GM12872 (cell line): ENCODE measurements around the gene CNTLN.

Experiments used
- TF ChIP-seq, protein P1 (sequence below): IDR thresholded peaks from 3 replicates; pipeline ENCODE4 v1.5.1; 2011; ENCODE audit warnings: low read depth, mild to moderate bottlenecking, low read length, moderate library complexity; ENCODE audit not compliant: insufficient read depth

The CNTLN gene

DNA sequence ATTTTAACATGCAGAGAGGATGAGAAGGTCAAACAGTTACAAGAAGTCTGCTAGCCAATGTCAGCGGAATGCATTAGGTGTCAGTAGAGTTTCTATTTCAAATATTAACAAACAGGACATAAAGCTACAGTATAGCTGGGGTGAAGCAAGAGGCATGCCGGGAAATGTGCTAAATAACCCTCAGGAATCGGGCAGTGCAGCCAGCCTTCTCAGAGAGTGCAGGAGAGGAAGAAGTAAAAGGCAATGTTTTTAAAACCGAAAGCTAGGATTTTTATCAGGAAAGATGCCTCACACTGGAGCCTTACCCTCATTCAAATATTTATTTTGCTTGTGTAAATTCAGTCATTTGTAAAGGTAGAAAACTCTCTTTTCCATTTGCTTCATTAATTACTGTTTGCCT lies 384.9 kb downstream of the CNTLN start:
- TF ChIP-seq, protein P1, sequence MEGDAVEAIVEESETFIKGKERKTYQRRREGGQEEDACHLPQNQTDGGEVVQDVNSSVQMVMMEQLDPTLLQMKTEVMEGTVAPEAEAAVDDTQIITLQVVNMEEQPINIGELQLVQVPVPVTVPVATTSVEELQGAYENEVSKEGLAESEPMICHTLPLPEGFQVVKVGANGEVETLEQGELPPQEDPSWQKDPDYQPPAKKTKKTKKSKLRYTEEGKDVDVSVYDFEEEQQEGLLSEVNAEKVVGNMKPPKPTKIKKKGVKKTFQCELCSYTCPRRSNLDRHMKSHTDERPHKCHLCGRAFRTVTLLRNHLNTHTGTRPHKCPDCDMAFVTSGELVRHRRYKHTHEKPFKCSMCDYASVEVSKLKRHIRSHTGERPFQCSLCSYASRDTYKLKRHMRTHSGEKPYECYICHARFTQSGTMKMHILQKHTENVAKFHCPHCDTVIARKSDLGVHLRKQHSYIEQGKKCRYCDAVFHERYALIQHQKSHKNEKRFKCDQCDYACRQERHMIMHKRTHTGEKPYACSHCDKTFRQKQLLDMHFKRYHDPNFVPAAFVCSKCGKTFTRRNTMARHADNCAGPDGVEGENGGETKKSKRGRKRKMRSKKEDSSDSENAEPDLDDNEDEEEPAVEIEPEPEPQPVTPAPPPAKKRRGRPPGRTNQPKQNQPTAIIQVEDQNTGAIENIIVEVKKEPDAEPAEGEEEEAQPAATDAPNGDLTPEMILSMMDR, result no peak

GRCh38 chr9:17520268-17521064 lies 385.6 kb downstream of the CNTLN start:
- TF ChIP-seq, protein P1, result no peak

GRCh38 chr9:17521100-17521855 lies 386.4 kb downstream of the CNTLN start:
- TF ChIP-seq, protein P1, result no peak

GRCh38 chr9:17528859-17529258 lies 394.0 kb downstream of the CNTLN start:
- TF ChIP-seq, protein P1, result no peak

GRCh38 chr9:17531642-17532254 lies 396.9 kb downstream of the CNTLN start:
- TF ChIP-seq, protein P1, result peak; percentile 55

DNA sequence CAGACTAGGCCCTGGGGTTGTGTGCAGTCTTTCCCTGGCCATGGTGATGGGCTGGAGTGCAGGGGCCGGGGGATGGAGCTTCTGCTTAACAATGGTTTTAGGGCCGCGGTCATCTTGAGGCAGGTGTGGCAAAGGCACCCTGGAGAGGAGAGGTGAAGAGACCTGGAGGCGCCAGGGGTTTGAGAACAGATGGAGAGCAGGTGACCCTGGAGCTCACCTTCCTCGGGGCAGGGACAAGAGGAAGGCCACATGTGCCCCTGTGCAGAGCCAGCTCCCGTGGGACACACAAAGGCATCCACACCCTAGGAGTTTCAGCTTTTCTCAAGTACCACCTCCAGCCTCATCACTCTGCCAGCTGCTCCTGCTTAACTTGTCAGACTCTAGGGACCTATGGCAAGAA lies 397.6 kb downstream of the CNTLN start:
- TF ChIP-seq, protein P1, result no peak

DNA sequence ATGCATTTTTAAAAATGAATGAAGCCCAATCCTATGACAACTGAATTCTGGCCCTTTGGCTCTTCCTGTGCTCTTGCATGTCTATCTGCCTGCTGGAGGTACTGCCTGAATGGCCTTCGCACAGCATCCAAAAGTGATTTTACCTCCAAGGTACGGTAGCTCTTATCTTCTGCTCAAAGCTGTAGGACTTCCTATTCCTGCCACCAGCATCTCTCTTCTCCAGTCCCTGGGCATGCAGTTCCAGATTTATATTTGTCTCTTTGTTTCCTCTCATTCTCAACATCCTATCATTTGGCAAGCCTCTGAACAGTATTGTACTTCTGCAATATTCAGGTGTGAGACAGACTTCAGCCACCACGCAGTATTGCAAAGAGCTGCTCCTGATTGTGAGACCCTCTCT lies 400.3 kb downstream of the CNTLN start:
- TF ChIP-seq, protein P1, result no peak
